Measurements from ENCODE around the gene NT5C3A. TPM values are rescaled to one million over a fixed set of nuclear protein-coding genes. Genes with fewer than 3 reads are reported as not detected.
A peak's percentile ranks its signal among the peaks of the same experiment; 100 is the strongest.

NT5C3A gene
- total and polyA plus RNA-seq, 11 donors: 13.1 to 32.2 (median 19.2) TPM

DNA sequence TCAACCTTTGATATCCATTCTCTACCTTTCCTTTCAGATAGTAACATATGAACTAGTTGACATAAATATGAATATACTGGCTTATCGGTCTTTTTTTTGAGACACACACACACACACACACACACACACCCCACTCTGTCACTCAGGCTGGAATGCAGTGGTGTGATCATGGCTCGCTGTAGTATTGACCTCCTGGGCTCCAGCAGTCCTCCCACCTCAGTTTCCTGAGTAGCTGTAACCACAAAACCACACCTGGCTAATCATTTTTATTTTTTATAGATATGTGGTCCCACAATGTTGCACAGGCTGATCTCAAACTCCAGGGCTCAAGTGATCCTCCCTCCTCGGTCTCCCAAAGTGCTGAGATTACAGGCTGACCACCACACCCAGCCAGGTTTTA, 14.2 kb upstream of the NT5C3A start:
- WGBS, 4 donors: 82 to 88% (median 86%) methylated on average over 3 of the region's 3 CpGs
- intact Hi-C loops (cut with DNase I): no loop called here

DNA sequence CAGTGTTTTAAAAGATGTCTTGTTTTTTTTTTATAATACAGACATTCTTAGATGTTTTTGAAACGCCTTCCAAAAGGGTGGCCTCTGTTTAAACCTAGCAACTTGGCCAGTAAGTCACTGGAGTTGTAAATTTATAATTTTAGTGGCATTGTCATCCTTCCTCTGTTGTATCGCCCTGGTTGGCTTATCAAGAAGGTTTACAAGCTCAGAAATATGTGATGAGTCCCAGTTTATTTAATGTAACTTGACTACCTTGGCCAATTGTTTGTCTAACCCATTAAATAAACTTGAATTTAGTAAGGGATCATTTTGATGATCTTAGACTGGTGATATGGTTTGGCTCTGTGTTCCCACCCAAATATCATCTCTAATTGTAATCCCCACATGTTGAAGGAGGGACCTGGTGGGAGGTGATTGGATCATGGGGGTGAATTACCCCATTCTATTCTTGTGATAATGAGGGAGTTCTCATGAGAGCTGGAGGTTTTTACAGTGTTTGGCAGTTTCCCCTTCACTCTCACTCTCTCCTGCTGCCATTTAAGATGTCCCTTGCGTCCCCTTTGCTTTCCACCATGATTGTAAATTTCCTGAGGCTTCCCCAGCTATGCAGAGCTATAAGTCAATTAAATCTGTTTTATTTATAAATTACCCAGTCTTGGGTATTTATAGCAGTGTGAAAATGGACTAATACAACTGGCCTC, 13.4 kb upstream of the NT5C3A start:
- intact Hi-C loops (cut with DNase I): no loop called here
- TF ChIP-seq, protein P1, sequence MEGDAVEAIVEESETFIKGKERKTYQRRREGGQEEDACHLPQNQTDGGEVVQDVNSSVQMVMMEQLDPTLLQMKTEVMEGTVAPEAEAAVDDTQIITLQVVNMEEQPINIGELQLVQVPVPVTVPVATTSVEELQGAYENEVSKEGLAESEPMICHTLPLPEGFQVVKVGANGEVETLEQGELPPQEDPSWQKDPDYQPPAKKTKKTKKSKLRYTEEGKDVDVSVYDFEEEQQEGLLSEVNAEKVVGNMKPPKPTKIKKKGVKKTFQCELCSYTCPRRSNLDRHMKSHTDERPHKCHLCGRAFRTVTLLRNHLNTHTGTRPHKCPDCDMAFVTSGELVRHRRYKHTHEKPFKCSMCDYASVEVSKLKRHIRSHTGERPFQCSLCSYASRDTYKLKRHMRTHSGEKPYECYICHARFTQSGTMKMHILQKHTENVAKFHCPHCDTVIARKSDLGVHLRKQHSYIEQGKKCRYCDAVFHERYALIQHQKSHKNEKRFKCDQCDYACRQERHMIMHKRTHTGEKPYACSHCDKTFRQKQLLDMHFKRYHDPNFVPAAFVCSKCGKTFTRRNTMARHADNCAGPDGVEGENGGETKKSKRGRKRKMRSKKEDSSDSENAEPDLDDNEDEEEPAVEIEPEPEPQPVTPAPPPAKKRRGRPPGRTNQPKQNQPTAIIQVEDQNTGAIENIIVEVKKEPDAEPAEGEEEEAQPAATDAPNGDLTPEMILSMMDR (IDR thresholded peaks at IDR 0.05): no peak
- no peak for TF ChIP-seq POLR2A (IDR thresholded peaks at IDR 0.05)
- no peak for DNase-seq
- no peak overlapping the region for H3K27ac ChIP-seq
- H3K4me1 ChIP-seq: peaks cover 0 to 13% (median 5%) of the 10 kb centered on the region in 12 donors
- H3K4me3 ChIP-seq: no peak overlapping the region
- H3K36me3 ChIP-seq: no peaks in the 10 kb centered on the region
- H3K27me3 ChIP-seq: no peaks in the 10 kb centered on the region
- WGBS, 4 donors: 70 to 87% (median 82%) methylated on average over 3 of the region's 3 CpGs
- ATAC-seq: no peak
- no peaks in the 10 kb centered on the region for H3K9me3 ChIP-seq

More for the DNA sequence above, 14.2 kb upstream of the NT5C3A start:
- peaks cover 0 to 13% (median 5%) of the 10 kb centered on the region in 12 donors for H3K4me1 ChIP-seq
- no peaks in the 10 kb centered on the region for H3K9me3 ChIP-seq
- ATAC-seq: no peak
- no peak overlapping the region for H3K27ac ChIP-seq
- TF ChIP-seq, protein P1 (IDR thresholded peaks at IDR 0.05): no peak
- no peak for TF ChIP-seq POLR2A (IDR thresholded peaks at IDR 0.05)
- no peaks in the 10 kb centered on the region for H3K27me3 ChIP-seq
- no peak for DNase-seq
- no peaks in the 10 kb centered on the region for H3K36me3 ChIP-seq
- no peak overlapping the region for H3K4me3 ChIP-seq

DNA sequence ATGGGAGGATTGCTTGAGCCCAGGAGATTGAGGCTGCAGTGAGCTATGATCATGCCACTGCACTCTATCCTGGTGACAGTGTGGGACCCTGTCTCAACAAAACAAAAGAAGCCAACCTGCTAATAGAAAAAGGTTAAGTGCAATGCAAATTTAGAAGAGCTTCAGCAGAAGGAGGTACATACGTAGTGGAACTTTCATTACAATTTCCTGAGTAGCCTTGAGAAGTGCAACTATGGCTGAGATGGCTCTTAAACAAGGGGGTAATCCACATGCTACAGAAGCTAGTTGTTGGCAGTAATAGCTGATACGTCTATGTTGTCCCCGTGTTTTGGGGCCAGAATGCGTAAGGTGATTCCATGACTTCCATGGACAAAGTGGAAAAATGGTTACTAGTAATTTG, 10.7 kb upstream of the NT5C3A start:
- H3K9me3 ChIP-seq: peaks cover 0 to 19% (median 10%) of the 10 kb centered on the region in 12 donors
- H3K4me3 ChIP-seq: no peak overlapping the region
- H3K27me3 ChIP-seq: no peaks in the 10 kb centered on the region
- intact Hi-C loops (cut with DNase I): no loop called here
- peak overlapping the region in 5 of 12 donors; percentile 64 to 75 (median 67) for H3K27ac ChIP-seq
- peaks cover 0 to 13% (median 5%) of the 10 kb centered on the region in 12 donors for H3K4me1 ChIP-seq
- TF ChIP-seq POLR2A (IDR thresholded peaks at IDR 0.05): no peak
- TF ChIP-seq, protein P1 (IDR thresholded peaks at IDR 0.05): no peak
- DNase-seq (no peak), ATAC-seq (no peak)
- WGBS, 4 donors: 76 to 97% (median 91%) methylated on average over 4 of the region's 4 CpGs
- H3K36me3 ChIP-seq: no peaks in the 10 kb centered on the region

DNA sequence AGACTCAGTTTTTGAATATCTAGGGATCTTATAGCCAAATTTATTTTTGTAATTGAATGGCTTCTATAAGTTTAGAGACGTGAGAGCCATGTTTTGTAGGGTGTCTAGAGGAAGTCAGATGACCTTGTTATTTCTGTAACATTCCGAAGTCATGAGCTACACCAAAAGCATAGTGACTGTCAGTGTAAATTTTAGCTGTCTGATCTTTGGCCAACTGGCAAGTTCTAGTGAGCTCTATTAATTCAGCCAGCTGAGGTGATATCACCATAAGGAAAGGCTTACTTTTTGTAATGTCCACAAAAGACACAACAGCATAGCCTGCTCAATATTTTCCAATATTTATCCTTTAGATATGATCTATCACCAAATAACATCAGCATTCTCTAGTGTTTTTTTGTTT, 9.9 kb upstream of the NT5C3A start:
- WGBS, 4 donors: 7 to 21% (median 11%) methylated on average over 2 of the region's 2 CpGs
- peak; percentile 81 to 91 (median 83) for ATAC-seq
- peak in 1 of 5 donors; percentile 41 for DNase-seq
- TF ChIP-seq, protein P1 (IDR thresholded peaks at IDR 0.05): no peak
- no peak for TF ChIP-seq POLR2A (IDR thresholded peaks at IDR 0.05)
- Histone ChIP-seq H3K4me3 (no peak overlapping the region), H3K27ac (peak overlapping the region in 9 of 12 donors; percentile 2 to 85 (median 64)), H3K4me1 (peaks cover 0 to 13% (median 5%) of the 10 kb centered on the region in 12 donors), H3K9me3 (peaks cover 0 to 19% (median 10%) of the 10 kb centered on the region in 12 donors), H3K36me3 (no peaks in the 10 kb centered on the region), H3K27me3 (no peaks in the 10 kb centered on the region)
- intact Hi-C loops (cut with DNase I): no loop called here
